ENCODE measurements around the gene THOC6.

THOC6 gene

DNA sequence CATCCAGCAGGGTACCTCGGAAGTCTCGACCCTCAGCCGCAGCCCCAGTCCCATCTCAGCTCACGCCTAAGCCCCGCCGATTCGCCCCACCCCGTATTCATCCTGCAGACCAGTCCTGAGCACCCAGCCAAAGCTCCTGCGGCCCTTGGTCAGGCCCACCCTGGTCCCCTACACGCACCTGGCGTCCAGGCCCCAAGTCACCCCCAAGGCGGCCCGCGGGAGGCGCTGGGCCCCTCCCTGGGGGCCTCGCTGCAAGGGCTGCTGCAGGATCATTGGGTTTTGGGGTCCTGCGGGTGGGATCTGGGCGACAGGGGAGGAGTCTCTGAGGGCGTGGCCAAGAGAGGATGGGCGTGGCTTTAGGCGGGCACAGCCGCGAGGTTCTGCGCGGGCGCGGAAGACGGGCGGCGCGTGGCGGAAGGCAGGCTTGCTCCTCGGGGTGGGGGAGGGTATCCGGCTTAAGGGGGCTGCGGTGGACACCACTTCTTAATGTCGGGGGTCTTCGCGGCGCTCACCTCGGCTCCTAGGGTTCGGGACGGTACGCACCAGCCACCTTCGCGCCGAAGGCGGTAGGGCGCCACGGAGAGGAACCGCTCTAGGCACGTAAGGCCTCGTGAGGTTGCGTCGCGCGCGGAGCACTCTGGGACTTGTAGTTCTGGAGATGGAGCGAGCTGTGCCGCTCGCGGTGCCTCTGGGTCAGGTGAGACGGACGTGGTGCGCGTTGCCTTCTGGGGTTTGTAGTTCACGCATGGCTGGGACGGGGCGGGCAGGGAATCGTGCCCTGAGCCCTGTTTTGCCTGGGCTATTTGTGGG, at the start of gene THOC6, which contains the start of gene HCFC1R1 (continued):
- TF ChIP-seq, protein P1, sequence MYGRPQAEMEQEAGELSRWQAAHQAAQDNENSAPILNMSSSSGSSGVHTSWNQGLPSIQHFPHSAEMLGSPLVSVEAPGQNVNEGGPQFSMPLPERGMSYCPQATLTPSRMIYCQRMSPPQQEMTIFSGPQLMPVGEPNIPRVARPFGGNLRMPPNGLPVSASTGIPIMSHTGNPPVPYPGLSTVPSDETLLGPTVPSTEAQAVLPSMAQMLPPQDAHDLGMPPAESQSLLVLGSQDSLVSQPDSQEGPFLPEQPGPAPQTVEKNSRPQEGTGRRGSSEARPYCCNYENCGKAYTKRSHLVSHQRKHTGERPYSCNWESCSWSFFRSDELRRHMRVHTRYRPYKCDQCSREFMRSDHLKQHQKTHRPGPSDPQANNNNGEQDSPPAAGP (tag by site-specific recombination; IDR thresholded peaks at IDR 0.05), result peak; percentile 84
- 0 out of 2 replicates have a peak, but pooled peaks have one; percentile 9 for TF ChIP-seq WT1 (tag by site-specific recombination; IDR thresholded peaks at IDR 0.05)
- peak; percentile 94 for TF ChIP-seq KLF16 (tag by site-specific recombination; IDR thresholded peaks at IDR 0.05)
- TF ChIP-seq ZBTB17 (tag by site-specific recombination; IDR thresholded peaks at IDR 0.05), result peak; percentile 94
- TF ChIP-seq ZBTB48 (tag by site-specific recombination; IDR thresholded peaks at IDR 0.05), result no peak
- TF ChIP-seq ZNF311 (tag by site-specific recombination; IDR thresholded peaks at IDR 0.05; ENCODE audit: borderline replicate concordance), result no peak
- TF ChIP-seq ZNF391 (tag by site-specific recombination; IDR thresholded peaks at IDR 0.05; ENCODE audit: borderline replicate concordance, low read depth), result 0 out of 2 replicates have a peak, but pooled peaks have one; percentile 39
- TF ChIP-seq ZFP69B (tag by site-specific recombination; IDR thresholded peaks at IDR 0.05), result peak; percentile 85
- no peak; the same call in 1 of the 2 replicates for TF ChIP-seq ZFP3 (tag by site-specific recombination; IDR thresholded peaks at IDR 0.05; ENCODE audit: low read depth)
- TF ChIP-seq ZNF660 (tag by site-specific recombination; IDR thresholded peaks at IDR 0.05), result 0 out of 2 replicates have a peak, but pooled peaks have one; percentile 71
- TF ChIP-seq, protein P2, sequence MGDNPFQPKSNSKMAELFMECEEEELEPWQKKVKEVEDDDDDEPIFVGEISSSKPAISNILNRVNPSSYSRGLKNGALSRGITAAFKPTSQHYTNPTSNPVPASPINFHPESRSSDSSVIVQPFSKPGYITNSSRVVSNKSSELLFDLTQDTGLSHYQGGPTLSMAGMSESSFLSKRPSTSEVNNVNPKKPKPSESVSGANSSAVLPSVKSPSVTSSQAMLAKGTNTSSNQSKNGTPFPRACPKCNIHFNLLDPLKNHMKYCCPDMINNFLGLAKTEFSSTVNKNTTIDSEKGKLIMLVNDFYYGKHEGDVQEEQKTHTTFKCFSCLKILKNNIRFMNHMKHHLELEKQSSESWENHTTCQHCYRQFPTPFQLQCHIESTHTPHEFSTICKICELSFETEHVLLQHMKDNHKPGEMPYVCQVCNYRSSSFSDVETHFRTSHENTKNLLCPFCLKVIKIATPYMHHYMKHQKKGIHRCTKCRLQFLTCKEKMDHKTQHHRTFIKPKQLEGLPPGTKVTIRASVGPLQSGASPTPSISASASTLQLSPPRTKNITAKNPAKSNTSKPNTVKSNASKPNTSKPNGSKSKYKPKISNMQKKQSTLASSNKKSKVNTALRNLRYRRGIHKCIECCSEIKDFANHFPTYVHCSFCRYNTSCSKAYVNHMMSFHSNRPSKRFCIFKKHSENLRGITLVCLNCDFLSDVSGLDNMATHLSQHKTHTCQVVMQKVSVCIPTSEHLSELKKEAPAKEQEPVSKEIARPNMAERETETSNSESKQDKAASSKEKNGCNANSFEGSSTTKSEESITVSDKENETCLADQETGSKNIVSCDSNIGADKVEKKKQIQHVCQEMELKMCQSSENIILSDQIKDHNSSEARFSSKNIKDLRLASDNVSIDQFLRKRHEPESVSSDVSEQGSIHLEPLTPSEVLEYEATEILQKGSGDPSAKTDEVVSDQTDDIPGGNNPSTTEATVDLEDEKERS (tag by site-specific recombination; IDR thresholded peaks at IDR 0.05), result no peak
- TF ChIP-seq ZNF24 (tag by site-specific recombination; IDR thresholded peaks at IDR 0.05), result peak; percentile 94
- no peak for TF ChIP-seq ZNF404 (tag by site-specific recombination; IDR thresholded peaks at IDR 0.05)
- no peak for TF ChIP-seq ZNF416 (tag by site-specific recombination; IDR thresholded peaks at IDR 0.05)
- peak; percentile 91 for TF ChIP-seq ZNF600 (tag by site-specific recombination; IDR thresholded peaks at IDR 0.05)
- peak; percentile 49; the same call in 1 of the 2 replicates for TF ChIP-seq ZNF341 (tag by site-specific recombination; IDR thresholded peaks at IDR 0.05; ENCODE audit: low read depth)
- TF ChIP-seq ZNF626 (tag by site-specific recombination; IDR thresholded peaks at IDR 0.05), result no peak
- TF ChIP-seq, protein P3, sequence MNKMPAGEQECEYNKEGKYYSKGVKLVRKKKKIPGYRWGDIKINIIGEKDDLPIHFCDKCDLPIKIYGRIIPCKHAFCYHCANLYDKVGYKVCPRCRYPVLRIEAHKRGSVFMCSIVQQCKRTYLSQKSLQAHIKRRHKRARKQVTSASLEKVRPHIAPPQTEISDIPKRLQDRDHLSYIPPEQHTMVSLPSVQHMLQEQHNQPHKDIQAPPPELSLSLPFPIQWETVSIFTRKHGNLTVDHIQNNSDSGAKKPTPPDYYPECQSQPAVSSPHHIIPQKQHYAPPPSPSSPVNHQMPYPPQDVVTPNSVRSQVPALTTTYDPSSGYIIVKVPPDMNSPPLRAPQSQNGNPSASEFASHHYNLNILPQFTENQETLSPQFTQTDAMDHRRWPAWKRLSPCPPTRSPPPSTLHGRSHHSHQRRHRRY (tag by site-specific recombination; IDR thresholded peaks at IDR 0.05), result no peak
- TF ChIP-seq SP2 (tag by site-specific recombination; IDR thresholded peaks at IDR 0.05), result peak; percentile 69
- TF ChIP-seq, protein P4, sequence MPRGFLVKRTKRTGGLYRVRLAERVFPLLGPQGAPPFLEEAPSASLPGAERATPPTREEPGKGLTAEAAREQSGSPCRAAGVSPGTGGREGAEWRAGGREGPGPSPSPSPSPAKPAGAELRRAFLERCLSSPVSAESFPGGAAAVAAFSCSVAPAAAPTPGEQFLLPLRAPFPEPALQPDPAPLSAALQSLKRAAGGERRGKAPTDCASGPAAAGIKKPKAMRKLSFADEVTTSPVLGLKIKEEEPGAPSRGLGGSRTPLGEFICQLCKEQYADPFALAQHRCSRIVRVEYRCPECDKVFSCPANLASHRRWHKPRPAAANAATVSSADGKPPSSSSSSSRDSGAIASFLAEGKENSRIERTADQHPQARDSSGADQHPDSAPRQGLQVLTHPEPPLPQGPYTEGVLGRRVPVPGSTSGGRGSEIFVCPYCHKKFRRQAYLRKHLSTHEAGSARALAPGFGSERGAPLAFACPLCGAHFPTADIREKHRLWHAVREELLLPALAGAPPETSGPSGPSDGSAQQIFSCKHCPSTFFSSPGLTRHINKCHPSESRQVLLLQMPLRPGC (tag by site-specific recombination; IDR thresholded peaks at IDR 0.05), result peak; percentile 56; the same call in 1 of the 2 replicates
- no peak for TF ChIP-seq ZNF248 (tag by site-specific recombination; IDR thresholded peaks at IDR 0.05)
- peak; percentile 90 for TF ChIP-seq KLF8 (tag by site-specific recombination; IDR thresholded peaks at IDR 0.05)
- TF ChIP-seq GLIS1 (tag by site-specific recombination; IDR thresholded peaks at IDR 0.05), result peak; percentile 96
- 0 out of 2 replicates have a peak, but pooled peaks have one; percentile 2 for TF ChIP-seq ZNF146 (tag by site-specific recombination; IDR thresholded peaks at IDR 0.05)
- no peak for TF ChIP-seq ZNF350 (tag by site-specific recombination; IDR thresholded peaks at IDR 0.05)
- no peak for TF ChIP-seq ZNF558 (tag by site-specific recombination; IDR thresholded peaks at IDR 0.05)
- no peak for TF ChIP-seq ZNF555 (tag by site-specific recombination; conservative IDR thresholded peaks at IDR 0.05)
- TF ChIP-seq, protein P5, sequence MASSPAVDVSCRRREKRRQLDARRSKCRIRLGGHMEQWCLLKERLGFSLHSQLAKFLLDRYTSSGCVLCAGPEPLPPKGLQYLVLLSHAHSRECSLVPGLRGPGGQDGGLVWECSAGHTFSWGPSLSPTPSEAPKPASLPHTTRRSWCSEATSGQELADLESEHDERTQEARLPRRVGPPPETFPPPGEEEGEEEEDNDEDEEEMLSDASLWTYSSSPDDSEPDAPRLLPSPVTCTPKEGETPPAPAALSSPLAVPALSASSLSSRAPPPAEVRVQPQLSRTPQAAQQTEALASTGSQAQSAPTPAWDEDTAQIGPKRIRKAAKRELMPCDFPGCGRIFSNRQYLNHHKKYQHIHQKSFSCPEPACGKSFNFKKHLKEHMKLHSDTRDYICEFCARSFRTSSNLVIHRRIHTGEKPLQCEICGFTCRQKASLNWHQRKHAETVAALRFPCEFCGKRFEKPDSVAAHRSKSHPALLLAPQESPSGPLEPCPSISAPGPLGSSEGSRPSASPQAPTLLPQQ (tag by site-specific recombination; IDR thresholded peaks at IDR 0.05), result peak; percentile 94
- TF ChIP-seq ZNF132 (tag by site-specific recombination; IDR thresholded peaks at IDR 0.05; ENCODE audit: borderline replicate concordance), result no peak
- TF ChIP-seq ZNF302 (tag by site-specific recombination; IDR thresholded peaks at IDR 0.05; ENCODE audit: low read depth), result no peak
- TF ChIP-seq TRIM28 (IDR thresholded peaks at IDR 0.05; ENCODE audit: borderline replicate concordance, low read length), result no peak
- peak; percentile 95 for TF ChIP-seq ZEB2 (tag by site-specific recombination; IDR thresholded peaks at IDR 0.05)
- peak; percentile 49; the same call in 1 of the 2 replicates for TF ChIP-seq OVOL3 (tag by site-specific recombination; IDR thresholded peaks at IDR 0.05)

Data from HEK293 (cell line).